ENCODE data around the gene CRB1. TPM values are rescaled to one million over a fixed set of nuclear protein-coding genes. Genes with fewer than 3 reads are reported as not detected.
A peak's percentile ranks its signal among the peaks of the same experiment; 100 is the strongest.

CRB1 gene
- total RNA-seq, 1 donor from 2014 or later = not detected

GRCh38 chr1:197304638-197305200 is 36.7 kb downstream of the CRB1 start:
- Histone ChIP-seq H3K27me3 (ENCODE audit: insufficient read depth, low read length) (no peaks in the 10 kb centered on the region), H3K79me2 (ENCODE audit: insufficient read depth, low read length) (no peaks in the 10 kb centered on the region), H3K9me3 (ENCODE audit: insufficient read depth, low read depth, low read length) (no peaks in the 10 kb centered on the region), H2AFZ (ENCODE audit: low read depth, low read length) (peak overlapping the region; percentile 5), H3K9ac (ENCODE audit: low read length) (no peak overlapping the region), H4K20me1 (ENCODE audit: insufficient read depth, low read length) (no peaks in the 10 kb centered on the region), H3K4me1 (ENCODE audit: insufficient read depth, low read length) (no peaks in the 10 kb centered on the region), H3K4me2 (ENCODE audit: low read length) (no peak overlapping the region), H3K27ac (ENCODE audit: low read depth, low read length) (no peak overlapping the region), H3K4me3 (ENCODE audit: insufficient read depth, low read depth, low read length) (no peak overlapping the region), H3K36me3 (ENCODE audit: insufficient read depth, low read length) (no peaks in the 10 kb centered on the region)
- TF ChIP-seq EZH2 (IDR thresholded peaks at IDR 0.05; ENCODE audit: insufficient read depth, low read length) = no peak
- FAIRE-seq (no peak), DNase-seq (ENCODE audit: low read depth) (peak; percentile 7)
- peaks cover 9% of the 10 kb centered on the region for H3K4me1 Mint-ChIP-seq (ENCODE audit: low read depth, unreplicated experiment)
- H3K9me3 Mint-ChIP-seq (ENCODE audit: unreplicated experiment) = no peaks in the 10 kb centered on the region
- no peaks in the 10 kb centered on the region for H3K27me3 Mint-ChIP-seq (ENCODE audit: low read depth, unreplicated experiment)
- no peak overlapping the region for H3K4me3 Mint-ChIP-seq (ENCODE audit: unreplicated experiment)
- H3K27ac Mint-ChIP-seq (ENCODE audit: unreplicated experiment) = no peak overlapping the region
- no peaks in the 10 kb centered on the region for H3K36me3 Mint-ChIP-seq (ENCODE audit: low read depth, unreplicated experiment)

GRCh38 chr1:197305925-197306324 is 37.9 kb downstream of the CRB1 start:
- H3K9me3 ChIP-seq (ENCODE audit: insufficient read depth, low read depth, low read length) = no peaks in the 10 kb centered on the region
- H3K4me1 ChIP-seq (ENCODE audit: insufficient read depth, low read length) = no peaks in the 10 kb centered on the region
- no peaks in the 10 kb centered on the region for H3K79me2 ChIP-seq (ENCODE audit: insufficient read depth, low read length)
- Mint-ChIP-seq H3K36me3 (ENCODE audit: low read depth, unreplicated experiment) (no peaks in the 10 kb centered on the region), H3K4me3 (ENCODE audit: unreplicated experiment) (no peak overlapping the region), H3K27me3 (ENCODE audit: low read depth, unreplicated experiment) (no peaks in the 10 kb centered on the region), H3K4me1 (ENCODE audit: low read depth, unreplicated experiment) (peaks cover 9% of the 10 kb centered on the region), H3K27ac (ENCODE audit: unreplicated experiment) (no peak overlapping the region), H3K9me3 (ENCODE audit: unreplicated experiment) (no peaks in the 10 kb centered on the region)
- no peak overlapping the region for H3K4me3 ChIP-seq (ENCODE audit: insufficient read depth, low read depth, low read length)
- no peaks in the 10 kb centered on the region for H4K20me1 ChIP-seq (ENCODE audit: insufficient read depth, low read length)
- no peaks in the 10 kb centered on the region for H3K27me3 ChIP-seq (ENCODE audit: insufficient read depth, low read length)
- H2AFZ ChIP-seq (ENCODE audit: low read depth, low read length) = no peak overlapping the region
- no peak for FAIRE-seq
- H3K36me3 ChIP-seq (ENCODE audit: insufficient read depth, low read length) = no peaks in the 10 kb centered on the region
- H3K9ac ChIP-seq (ENCODE audit: low read length) = no peak overlapping the region
- TF ChIP-seq CTCF (IDR thresholded peaks at IDR 0.05; ENCODE audit: insufficient read depth, low read depth, low read length) (no peak), EZH2 (IDR thresholded peaks at IDR 0.05; ENCODE audit: insufficient read depth, low read length) (no peak)
- no peak overlapping the region for H3K4me2 ChIP-seq (ENCODE audit: low read length)
- DNase-seq (ENCODE audit: low read depth) = no peak
- H3K27ac ChIP-seq (ENCODE audit: low read depth, low read length) = no peak overlapping the region

- no peak for DNase-seq (ENCODE audit: low read depth)
- no peak overlapping the region for H3K27ac ChIP-seq (ENCODE audit: low read depth, low read length)
- H3K4me1 Mint-ChIP-seq (ENCODE audit: low read depth, unreplicated experiment) = peaks cover 9% of the 10 kb centered on the region
- no peaks in the 10 kb centered on the region for H3K27me3 Mint-ChIP-seq (ENCODE audit: low read depth, unreplicated experiment)
- TF ChIP-seq CTCF (IDR thresholded peaks at IDR 0.05; ENCODE audit: insufficient read depth, low read depth, low read length) = no peak
- TF ChIP-seq EZH2 (IDR thresholded peaks at IDR 0.05; ENCODE audit: insufficient read depth, low read length) = no peak
- FAIRE-seq = no peak
- H3K79me2 ChIP-seq (ENCODE audit: insufficient read depth, low read length) = no peaks in the 10 kb centered on the region
- no peaks in the 10 kb centered on the region for H3K9me3 ChIP-seq (ENCODE audit: insufficient read depth, low read depth, low read length)
- no peak overlapping the region for H3K9ac ChIP-seq (ENCODE audit: low read length)
- H3K27ac Mint-ChIP-seq (ENCODE audit: unreplicated experiment) = no peak overlapping the region
- no peaks in the 10 kb centered on the region for H3K4me1 ChIP-seq (ENCODE audit: insufficient read depth, low read length)
- no peaks in the 10 kb centered on the region for H3K36me3 ChIP-seq (ENCODE audit: insufficient read depth, low read length)
- no peaks in the 10 kb centered on the region for H3K9me3 Mint-ChIP-seq (ENCODE audit: unreplicated experiment)
- no peak overlapping the region for H3K4me2 ChIP-seq (ENCODE audit: low read length)
- H3K4me3 Mint-ChIP-seq (ENCODE audit: unreplicated experiment) = no peak overlapping the region
- no peak overlapping the region for H2AFZ ChIP-seq (ENCODE audit: low read depth, low read length)
- H3K27me3 ChIP-seq (ENCODE audit: insufficient read depth, low read length) = no peaks in the 10 kb centered on the region
- no peaks in the 10 kb centered on the region for H3K36me3 Mint-ChIP-seq (ENCODE audit: low read depth, unreplicated experiment)
- no peak overlapping the region for H3K4me3 ChIP-seq (ENCODE audit: insufficient read depth, low read depth, low read length)
- no peaks in the 10 kb centered on the region for H4K20me1 ChIP-seq (ENCODE audit: insufficient read depth, low read length)
These were observed 38.5 kb downstream of the CRB1 start for GRCh38 chr1:197306381-197307062.

All from astrocyte (in vitro differentiated cells and primary cell).